ENCODE measurements around the gene TMEM229B.

- TF ChIP-seq CTCF (IDR thresholded peaks at IDR 0.05 in 2 of 3, conservative IDR thresholded peaks at IDR 0.05 in 1 of 3; ENCODE audit: borderline replicate concordance in 1 of 3, insufficient read depth in 1 of 3, low read depth in 2 of 3, low read length in 2 of 3) = no peak
- no peak for TF ChIP-seq SRF (IDR thresholded peaks at IDR 0.05; ENCODE audit: low read depth)
- no peak for TF ChIP-seq POLR2AphosphoS5 (IDR thresholded peaks at IDR 0.05; ENCODE audit: low read depth, low read length)
- TF ChIP-seq RAD21 (IDR thresholded peaks at IDR 0.05; ENCODE audit: low read depth) = no peak
- TF ChIP-seq EZH2 (IDR thresholded peaks at IDR 0.05) = no peak
- TF ChIP-seq MAX (IDR thresholded peaks at IDR 0.05) = no peak
- TF ChIP-seq EZH2phosphoT487 (IDR thresholded peaks at IDR 0.05; ENCODE audit: borderline replicate concordance) = no peak
- no peak for TF ChIP-seq ZFX (IDR thresholded peaks at IDR 0.05)
- TF ChIP-seq ELF1 (IDR thresholded peaks at IDR 0.05; ENCODE audit: borderline replicate concordance, low read depth) = no peak
- TF ChIP-seq POLR2A (IDR thresholded peaks at IDR 0.05; ENCODE audit: borderline replicate concordance, extremely low read depth, insufficient read depth, insufficient read length) = no peak
- TF ChIP-seq JUND (IDR thresholded peaks at IDR 0.05) = no peak
- no peak for TF ChIP-seq FOSL1 (IDR thresholded peaks at IDR 0.05; ENCODE audit: low read depth)
- no peak for TF ChIP-seq ZNF274 (IDR thresholded peaks at IDR 0.05; ENCODE audit: low read depth, low read length)
- TF ChIP-seq CEBPB (IDR thresholded peaks at IDR 0.05; ENCODE audit: low read depth) = no peak
These were observed 31.8 kb downstream of the TMEM229B start for GRCh38 chr14:67456732-67457131.

Measured in HCT116 (cell line).